Superior temporal gyrus (tissue), 1 donor: ENCODE results near the gene POM121C.
"Not testable (repeated sequence)": the region's sequence is repeated elsewhere in the genome, so short reads cannot be mapped to it uniquely, and the experiment has no call there.

Source experiments
- DNase-seq: peaks from one replicate; pipeline ENCODE4 v3.0.0-alpha.2; 2016; ENCODE audit errors: extremely low spot score

Gene POM121C

DNA sequence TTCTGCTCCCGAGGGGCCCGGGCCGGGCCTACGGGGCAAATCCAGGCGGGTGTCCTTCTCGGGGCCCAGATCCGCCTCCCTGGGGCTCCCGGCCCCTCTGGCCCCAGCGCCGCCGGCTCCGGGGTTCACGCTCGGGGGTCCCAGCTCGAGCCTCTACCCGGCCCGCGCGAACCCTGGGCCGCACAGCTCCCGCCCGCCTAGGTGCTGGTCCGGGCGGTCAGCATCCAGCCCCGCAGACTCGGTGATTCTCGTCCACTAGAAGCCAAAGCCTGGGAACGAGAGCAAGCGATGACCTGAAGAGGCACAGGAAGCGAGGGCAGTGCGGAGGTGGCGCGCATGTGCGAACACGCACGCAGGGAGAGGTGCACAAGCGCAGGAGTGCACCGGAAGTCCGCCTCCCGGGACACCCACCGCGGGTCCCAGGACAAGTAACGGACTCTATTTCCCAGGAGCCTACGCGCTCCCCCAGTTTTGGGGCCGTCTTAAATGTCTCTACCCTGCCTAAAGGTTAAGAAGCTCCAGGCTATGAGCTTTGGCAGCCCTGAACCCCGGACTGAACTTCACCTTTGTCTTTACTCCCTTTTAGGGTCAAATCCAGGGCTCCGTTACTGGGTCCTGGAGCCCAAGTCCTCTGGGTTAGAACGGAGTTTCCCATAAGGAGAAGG is at the start of gene POM121C:
Gene POM121C, minus strand, starts transcription at position 321 of the 665 bp plus-strand sequence. CDS start 44,803 bp downstream, outside the sequence.
- peak; percentile 85 for DNase-seq

GRCh38 chr7:75534727-75535307 is 48.7 kb upstream of the POM121C start:
- no peak for DNase-seq

- no peak for DNase-seq
Observed at GRCh38 chr7:75533926-75534325, 47.8 kb upstream of the POM121C start.

DNA sequence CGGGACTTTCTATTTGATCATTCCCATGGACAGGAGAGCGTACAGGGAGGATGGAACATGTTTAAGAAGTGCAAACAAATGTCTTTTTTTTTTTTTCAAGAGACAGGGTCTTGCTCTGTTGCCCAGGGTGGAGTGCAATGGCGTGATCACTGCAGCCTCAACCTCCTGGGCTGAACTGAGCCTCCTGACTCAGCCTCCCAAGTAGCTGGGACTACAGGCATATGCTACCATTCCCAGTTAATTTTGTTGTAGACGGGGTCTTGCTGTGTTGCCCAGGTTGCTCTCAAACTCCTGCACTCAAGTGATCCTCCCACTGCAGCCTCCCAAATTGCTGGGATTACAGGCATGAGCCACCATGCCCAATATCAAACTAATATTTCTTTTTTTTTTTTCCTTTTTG is 46.5 kb upstream of the POM121C start:
- no peak for DNase-seq

GRCh38 chr7:75531359-75531821 is 45.3 kb upstream of the POM121C start:
- DNase-seq = no peak

DNA sequence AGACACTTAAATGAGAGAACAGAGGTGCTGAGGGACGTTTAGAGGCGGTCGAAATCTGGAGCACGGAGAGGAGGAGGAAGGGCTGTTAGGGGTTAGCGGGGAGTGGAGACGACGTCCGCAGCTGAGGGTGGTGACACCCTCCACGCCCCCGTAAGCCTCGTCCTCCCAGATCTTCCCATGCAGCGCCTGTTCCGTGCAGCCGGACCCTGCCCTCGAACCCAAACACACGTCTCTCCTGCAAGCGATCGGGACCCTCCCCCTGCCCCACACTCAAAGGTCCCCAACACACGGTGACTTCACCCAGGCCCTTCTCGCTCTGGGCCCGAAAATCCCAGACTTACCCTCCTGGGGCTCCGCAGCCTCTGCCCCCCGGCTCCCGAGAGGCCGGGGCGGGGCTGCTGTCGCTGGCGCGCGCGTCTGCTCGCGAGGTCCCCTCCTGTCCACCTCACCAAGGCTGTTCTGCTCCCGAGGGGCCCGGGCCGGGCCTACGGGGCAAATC is 41.2 kb upstream of the POM121C start:
- DNase-seq = not testable (repeated sequence)

- not testable (repeated sequence) for DNase-seq
Observed at GRCh38 chr7:75521727-75522126, 35.6 kb upstream of the POM121C start.

DNA sequence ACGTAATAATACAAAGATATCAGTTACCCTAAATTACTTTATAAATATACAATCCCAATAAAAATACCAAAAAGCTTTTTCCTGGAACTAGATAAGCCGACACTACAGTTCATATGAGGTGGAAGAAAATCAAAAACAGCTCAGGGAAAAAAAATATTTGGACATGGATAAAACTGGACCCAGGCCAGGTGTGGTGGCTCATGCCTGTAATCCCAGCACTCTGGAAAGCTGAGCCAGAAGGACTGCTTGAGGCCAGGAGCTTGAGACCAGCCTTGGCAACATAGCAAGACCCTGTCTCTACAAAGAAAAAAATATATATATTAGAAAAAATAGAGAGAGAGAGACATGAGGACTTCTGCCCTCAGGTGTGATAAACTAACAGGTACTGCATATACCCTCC is 32.7 kb upstream of the POM121C start:
- not testable (repeated sequence) for DNase-seq

- DNase-seq = not testable (repeated sequence)
Observed at GRCh38 chr7:75509033-75509432, 22.9 kb upstream of the POM121C start.

DNA sequence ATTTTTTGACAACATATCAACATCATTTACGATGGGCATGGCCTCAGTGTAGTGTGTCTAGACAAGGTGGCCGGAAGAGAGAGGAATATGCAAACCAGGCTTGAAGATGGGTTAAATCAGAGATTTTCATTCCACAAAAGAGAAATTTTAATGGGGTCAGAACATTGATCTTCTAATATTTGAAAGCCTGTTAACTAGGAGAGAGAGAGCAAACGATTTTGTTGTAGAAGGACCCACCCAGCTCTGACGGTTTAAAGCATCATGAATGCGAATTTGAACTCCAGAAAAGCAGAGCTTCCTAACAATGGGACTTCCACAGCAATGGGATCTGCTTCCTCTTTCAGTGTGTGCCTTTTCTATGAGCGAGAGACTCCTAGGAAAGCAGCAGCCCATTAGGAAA is 5.9 kb upstream of the POM121C start, which contains the start of gene SPDYE5:
Gene SPDYE5, plus strand, starts transcription at position 301 of the 400 bp plus-strand sequence. CDS start 1,728 bp downstream, outside the sequence.
- not testable (repeated sequence) for DNase-seq

- DNase-seq = not testable (repeated sequence)
Observed at GRCh38 chr7:75485355-75485978, 632 bp downstream of the POM121C start.

DNA sequence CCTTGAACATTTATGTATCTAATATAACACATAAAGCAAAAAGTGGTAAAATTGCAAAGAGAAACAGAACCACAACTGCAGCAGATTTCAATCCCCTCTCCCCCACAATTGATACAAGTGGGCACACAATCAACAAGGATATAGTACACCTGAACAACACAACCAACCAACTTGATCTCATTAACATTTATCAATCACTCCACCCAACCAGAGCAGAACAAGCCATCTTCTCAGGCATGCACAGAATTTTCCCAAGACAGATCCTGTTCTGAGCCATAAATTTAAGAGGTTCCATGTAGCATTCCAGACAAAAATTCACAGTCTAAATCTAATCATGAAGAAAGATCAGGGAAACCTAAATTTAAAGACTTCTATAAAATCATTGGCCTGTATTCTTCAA is 5.8 kb downstream of the POM121C start:
- not testable (repeated sequence) for DNase-seq

DNA sequence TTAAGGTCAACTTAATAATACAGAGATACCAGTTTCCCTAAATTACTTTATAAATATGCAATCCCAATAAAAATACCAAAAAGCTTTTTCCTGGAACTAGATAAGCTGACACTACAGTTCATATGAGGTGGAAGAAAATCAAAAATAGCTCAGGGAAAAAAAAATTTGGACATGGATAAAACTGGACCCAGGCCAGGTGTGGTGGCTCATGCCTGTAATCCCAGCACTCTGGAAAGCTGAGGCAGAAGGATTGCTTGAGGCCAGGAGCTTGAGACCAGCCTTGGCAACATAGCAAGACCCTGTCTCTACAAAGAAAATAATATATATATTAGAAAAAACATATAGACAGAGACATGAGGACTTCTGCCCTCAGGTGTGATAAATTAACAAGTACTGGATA is 8.6 kb downstream of the POM121C start:
- not testable (repeated sequence) for DNase-seq

GRCh38 chr7:75470166-75470565 is 15.9 kb downstream of the POM121C start:
- DNase-seq = not testable (repeated sequence)

GRCh38 chr7:75460541-75460940 is 25.6 kb downstream of the POM121C start:
- DNase-seq = not testable (repeated sequence)

GRCh38 chr7:75458034-75458433 is 28.1 kb downstream of the POM121C start:
- DNase-seq = not testable (repeated sequence)

GRCh38 chr7:75456403-75456802 is 29.7 kb downstream of the POM121C start:
- DNase-seq = not testable (repeated sequence)

DNA sequence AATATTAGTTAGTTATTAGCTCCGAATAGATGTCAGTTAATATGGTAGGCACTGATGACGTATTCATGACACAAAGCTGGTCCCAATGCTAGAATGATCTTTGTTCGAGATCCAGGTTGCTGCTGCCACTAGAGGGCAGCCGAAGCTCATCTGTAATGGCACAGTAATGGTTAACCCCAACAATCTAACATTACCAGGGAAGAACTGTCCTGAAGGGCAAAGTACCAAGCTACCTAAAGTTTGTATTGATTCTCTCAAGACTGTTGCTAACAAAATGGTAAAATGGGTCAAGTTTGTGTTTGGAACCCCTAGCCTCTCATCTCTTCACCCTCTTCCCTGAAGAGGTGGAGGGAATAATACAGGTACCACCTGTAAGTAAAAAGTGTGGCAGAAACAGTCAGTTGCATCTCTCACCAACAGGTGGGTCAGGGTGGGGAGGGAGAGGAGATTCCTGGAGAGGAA is 33.6 kb downstream of the POM121C start:
- DNase-seq = not testable (repeated sequence)

DNA sequence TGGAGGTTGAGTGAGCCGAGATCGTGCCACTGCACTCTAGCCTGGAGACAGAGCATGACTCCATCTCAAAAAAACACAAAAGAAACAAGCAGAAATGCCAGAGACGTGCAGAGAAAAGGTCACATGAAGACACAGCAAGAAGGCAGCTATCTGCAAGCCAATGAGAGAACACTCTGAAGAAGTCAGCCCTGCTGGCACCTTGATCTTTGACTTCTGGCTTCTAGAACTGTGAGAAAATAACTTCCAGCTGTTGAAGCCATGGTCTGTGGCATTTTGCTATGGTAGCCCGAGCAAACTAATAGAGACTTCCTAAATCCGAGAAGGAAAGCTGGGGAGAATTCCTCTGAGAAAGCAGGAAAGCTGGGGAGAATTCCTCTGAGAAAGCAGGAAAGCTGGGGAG is 36.2 kb downstream of the POM121C start:
- not testable (repeated sequence) for DNase-seq

DNA sequence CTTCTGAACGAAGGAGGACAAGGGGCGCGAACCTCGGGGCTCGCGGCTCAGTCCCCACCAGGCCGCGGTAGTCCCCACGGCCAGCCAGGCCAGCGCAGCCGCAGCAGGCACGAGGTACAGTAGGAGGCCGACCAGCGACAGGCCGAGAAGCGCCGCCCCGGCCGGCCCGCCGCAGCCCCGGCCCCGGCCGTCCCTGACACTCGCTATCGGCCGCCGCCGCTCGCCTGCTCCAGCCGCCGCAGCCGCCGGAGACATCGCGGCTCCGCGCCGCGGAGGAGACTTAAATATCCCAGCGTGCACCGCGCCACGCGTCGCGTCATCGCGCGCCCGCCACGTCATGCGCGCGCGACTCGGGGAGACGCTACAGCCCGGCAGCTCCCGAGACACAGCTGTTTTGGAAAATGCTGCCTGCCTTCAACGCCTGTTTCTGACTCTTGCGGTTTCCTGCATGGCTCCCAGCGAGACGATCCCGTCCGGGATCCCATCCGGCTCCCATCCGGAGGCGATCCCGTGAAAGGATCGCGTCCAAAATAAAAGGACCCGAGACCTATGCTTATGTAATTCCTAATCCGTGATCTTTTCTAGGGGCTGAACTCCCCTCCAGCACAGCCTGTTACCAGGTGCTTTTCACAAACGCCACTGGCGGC is 43.5 kb downstream of the POM121C start:
- DNase-seq = not testable (repeated sequence)

DNA sequence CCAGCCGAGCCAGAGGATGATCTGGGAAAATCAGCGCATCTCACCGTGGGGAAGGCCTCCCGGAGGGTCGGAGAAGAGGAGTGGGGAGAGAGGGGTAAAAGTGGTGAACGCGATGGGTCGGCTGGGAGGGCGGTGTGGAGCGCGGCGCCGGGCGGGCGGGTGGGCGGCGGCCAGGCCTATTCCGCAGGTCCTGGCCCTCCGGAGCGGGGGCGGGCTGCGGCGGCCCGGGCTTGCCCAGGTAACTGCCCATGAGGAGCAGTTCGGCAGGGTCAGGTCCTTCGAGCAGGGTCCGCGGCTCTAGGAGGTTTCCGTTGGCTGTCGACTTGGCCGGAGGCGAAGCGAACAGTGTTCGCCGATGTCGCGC is 44.0 kb downstream of the POM121C start:
- DNase-seq = not testable (repeated sequence)

DNA sequence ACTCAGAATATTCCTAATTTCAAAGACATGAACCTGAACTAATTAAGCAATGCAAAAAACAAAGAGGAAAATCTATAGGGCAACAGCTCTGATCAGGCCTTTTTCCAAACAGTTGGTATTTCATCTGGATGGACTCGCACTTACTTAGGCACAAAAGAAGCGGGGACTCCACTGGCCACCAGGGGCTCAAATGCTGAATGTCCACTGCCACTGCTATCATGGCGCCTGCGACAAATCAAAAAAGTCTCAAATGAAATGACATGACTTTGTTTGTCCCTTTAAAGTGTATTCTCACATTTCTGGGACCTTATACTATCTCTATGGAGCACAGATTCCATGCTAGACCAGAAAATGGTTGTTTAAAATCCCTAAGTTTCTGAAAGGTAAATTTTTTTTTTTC is 47.1 kb downstream of the POM121C start:
- DNase-seq = not testable (repeated sequence)
